SJSA1 (cell line): ENCODE results near the gene EFNA4. TPM values are rescaled to one million over a fixed set of nuclear protein-coding genes. Genes with fewer than 3 reads are reported as not detected.

Source experiments
- DNase-seq, 2 experiments: peaks; one replicate each; pipeline ENCODE4 v3.0.0-alpha.2; 2015 to 2020; ENCODE audit warnings: low spot score in 2 of 2, low read depth in 1 of 2
- H3K27ac ChIP-seq: fragments of 250-450 bp; sonication (Bioruptor Pico); 2 replicates; pipeline ENCODE4 v1.5.1; 2020; ENCODE audit warnings: mild to moderate bottlenecking, moderate library complexity
- H3K27me3 ChIP-seq: fragments of 250-450 bp; sonication (Bioruptor Pico); replicated peaks from 2 replicates; pipeline ENCODE4 v1.5.1; 2020; ENCODE audit warnings: mild to moderate bottlenecking, moderate library complexity
- H3K36me3 ChIP-seq: fragments of 250-450 bp; sonication (Bioruptor Pico); 2 replicates; pipeline ENCODE4 v1.5.1; 2020; ENCODE audit warnings: mild to moderate bottlenecking
- H3K4me1 ChIP-seq: fragments of 250-450 bp; sonication (Bioruptor Pico); replicated peaks from 2 replicates; pipeline ENCODE4 v1.6.1; 2021; ENCODE audit warnings: mild to moderate bottlenecking
- H3K4me3 ChIP-seq: fragments of 250-450 bp; sonication (Bioruptor Pico); 2 replicates; pipeline ENCODE4 v1.5.1; 2020; ENCODE audit warnings: mild to moderate bottlenecking
- H3K9me3 ChIP-seq: fragments of 250-450 bp; sonication (Bioruptor Pico); replicated peaks from 2 replicates; pipeline ENCODE4 v1.5.1; 2020; ENCODE audit warnings: mild to moderate bottlenecking
- total RNA-seq: library from RNA; depleted of rRNA; stranded (reverse); fragments of >200 nt; shearing (Covaris generic); gene quantifications from 2 replicates; pipeline ENCODE4 v1.2.3, GENCODE V29; 2014

Gene EFNA4
- total RNA-seq, 1 experiment from 2014 or later: 4.7 TPM

DNA sequence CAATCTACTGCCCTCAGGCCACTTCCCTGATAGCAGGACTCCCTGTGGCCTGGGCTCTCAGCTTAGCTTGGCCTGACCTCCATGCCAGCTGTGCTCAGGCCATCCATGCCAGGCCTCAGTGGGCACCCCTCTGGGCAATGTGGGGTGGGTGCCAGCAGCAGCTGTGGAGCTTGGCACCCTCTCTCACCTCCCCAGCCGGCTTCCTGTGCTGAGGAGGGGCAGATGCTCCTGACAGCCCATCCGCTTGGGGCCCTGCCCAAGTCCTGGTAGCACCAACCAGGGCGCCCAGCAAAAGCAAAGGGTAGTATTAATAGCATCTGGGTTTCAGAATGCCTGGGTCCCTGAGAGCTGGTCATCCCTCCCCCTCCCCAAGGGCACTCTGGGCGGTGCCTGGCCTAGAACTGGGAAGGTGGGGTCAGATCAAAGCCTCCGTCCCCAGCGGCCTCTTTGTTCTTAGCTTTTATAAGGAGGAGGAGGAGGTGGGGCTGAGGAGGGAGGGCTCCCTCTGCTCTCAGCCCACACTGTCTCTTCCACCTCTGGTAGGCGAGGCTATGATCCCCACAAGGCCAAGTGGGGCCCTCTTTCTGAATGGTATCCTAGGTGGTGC is 6.1 kb downstream of the EFNA4 start:
- Histone ChIP-seq H3K4me3 (no peak overlapping the region), H3K4me1 (peaks cover 10% of the 10 kb centered on the region), H3K27ac (no peak overlapping the region), H3K27me3 (peaks cover 13% of the 10 kb centered on the region), H3K9me3 (no peaks in the 10 kb centered on the region), H3K36me3 (no peaks in the 10 kb centered on the region)
- no peak for DNase-seq

DNA sequence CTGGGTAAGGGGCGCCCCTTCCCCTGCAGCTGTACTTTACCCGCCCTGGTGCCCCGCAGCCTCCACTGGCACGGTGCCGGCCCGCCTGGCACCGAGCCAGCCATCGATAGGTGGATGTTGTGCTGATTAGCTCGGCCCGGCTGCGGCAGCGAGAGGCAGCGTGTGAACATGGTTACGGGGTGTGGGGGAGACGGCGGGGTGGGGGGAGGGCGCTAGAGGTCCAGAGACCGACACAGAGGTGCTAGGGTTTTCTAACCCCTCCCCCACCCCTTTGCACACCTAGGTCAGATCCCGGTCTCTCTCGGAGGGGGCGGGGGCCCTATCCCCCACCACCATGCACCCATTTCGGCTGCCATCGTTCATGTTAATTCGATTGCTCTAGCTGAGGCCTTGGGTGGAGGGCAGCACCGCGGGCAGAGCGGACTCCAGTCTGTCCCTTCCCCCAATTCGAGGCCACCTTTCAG is 6.7 kb downstream of the EFNA4 start:
- Histone ChIP-seq H3K4me1 (peaks cover 10% of the 10 kb centered on the region), H3K27ac (no peak overlapping the region), H3K27me3 (peaks cover 18% of the 10 kb centered on the region), H3K36me3 (no peaks in the 10 kb centered on the region), H3K9me3 (no peaks in the 10 kb centered on the region), H3K4me3 (no peak overlapping the region)
- DNase-seq: no peak

DNA sequence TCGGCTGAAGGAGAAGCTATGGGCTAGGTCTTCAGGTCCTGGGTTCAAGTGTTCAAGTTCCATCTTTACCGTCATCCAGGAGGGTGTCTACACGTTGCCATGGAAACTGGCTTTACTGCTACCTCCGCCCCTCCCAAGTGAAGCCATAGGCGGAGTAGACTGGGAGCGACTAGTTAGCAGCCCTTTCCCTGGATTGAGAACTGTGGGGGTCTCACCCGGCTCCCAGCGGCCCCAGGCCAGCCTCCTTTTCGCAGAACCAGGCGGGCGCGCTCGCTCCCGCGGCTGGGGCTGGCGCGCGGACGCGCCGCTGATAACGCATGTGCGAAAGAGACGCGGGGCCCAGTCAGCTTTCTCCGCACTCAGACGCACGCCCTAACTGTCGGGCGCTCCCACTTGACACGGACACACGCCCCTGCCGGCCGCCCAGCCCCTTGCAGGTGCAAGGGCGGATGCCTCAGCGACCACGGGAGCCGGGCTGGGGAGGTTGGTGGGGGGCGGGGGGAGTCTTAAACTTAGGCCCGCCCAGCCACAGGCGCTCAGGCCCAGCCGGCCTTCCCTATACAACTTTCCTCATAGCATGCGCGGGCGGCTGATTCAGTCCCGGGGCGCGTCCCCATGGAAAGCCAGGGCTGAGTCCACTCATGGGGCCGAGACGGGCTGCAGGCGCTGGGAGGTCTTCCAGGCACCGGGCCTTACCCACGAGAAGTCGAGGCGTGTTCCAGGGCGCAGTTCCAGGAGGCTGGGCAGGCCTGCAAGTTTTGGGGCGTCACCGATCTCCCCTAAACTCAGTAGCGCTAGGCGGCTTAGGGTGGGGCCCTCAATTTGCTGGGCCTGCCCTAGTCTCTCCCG is 7.4 kb downstream of the EFNA4 start:
- Histone ChIP-seq H3K9me3 (no peaks in the 10 kb centered on the region), H3K4me3 (peak overlapping the region; percentile 19; the same call in 1 of the 2 replicates), H3K36me3 (no peaks in the 10 kb centered on the region), H3K4me1 (peaks cover 10% of the 10 kb centered on the region), H3K27ac (no peak overlapping the region), H3K27me3 (peaks cover 19% of the 10 kb centered on the region)
- DNase-seq: peak in 1 of 2 experiments; percentile 62

DNA sequence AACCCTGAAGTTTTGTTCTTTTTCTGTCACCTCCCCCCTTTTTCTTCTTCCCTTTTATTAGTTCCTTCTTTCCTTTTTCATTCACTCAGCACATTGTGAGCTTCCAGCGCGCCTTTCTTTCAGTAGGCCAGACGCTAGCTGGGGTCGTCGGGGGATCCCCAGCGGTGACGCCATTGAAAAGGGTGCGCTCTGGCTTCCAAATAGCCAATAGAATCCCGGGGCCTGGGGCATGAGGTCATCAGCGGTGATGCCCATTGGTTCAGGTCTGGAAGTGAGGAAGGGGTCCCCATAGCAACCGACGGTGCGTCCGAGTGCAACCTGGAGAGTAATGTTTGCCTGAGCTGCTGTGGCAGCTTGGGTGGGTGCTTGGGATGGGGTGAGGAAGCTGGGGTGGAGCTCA is 8.2 kb downstream of the EFNA4 start:
- Histone ChIP-seq H3K4me1 (peaks cover 10% of the 10 kb centered on the region), H3K9me3 (no peaks in the 10 kb centered on the region), H3K4me3 (no peak overlapping the region), H3K36me3 (no peaks in the 10 kb centered on the region), H3K27ac (no peak overlapping the region), H3K27me3 (peaks cover 19% of the 10 kb centered on the region)
- no peak for DNase-seq

DNA sequence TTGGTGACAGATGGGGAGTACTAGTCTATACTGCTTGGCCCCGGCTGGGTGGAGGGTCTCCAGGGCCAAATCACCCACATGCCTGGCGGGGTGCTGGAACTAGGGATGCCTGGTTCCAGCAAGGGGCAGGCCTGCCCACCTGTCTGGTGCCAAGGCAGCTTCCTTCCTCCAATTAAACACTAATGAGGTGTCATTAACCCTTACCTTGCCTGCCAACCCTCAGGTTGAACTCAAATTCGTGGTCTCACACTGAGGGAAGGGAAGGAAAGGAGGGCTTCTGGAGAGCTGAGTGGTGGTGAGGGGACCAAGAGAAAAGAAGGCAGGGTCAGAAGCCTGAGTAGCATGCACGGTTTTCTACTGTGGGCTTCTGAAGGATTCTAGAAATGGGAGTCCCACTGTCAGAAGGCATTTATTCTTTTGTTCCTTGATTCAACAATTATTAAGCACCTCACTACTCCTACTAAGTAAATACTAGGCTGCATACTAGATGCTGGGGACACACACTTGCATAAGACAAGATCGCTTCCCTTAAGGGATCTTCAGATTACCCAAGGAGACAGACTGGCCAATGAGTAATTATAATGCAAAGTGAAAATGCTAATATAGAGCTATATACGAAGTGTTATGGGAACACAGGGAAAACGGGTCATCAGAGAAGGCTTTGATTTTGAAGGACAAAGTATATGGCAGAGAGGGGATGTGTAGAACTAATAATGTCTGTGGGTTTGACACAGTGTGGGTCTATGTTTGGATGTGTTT is 9.2 kb downstream of the EFNA4 start:
- no peak overlapping the region for H3K27ac ChIP-seq
- H3K36me3 ChIP-seq: no peaks in the 10 kb centered on the region
- H3K4me1 ChIP-seq: peaks cover 10% of the 10 kb centered on the region

DNA sequence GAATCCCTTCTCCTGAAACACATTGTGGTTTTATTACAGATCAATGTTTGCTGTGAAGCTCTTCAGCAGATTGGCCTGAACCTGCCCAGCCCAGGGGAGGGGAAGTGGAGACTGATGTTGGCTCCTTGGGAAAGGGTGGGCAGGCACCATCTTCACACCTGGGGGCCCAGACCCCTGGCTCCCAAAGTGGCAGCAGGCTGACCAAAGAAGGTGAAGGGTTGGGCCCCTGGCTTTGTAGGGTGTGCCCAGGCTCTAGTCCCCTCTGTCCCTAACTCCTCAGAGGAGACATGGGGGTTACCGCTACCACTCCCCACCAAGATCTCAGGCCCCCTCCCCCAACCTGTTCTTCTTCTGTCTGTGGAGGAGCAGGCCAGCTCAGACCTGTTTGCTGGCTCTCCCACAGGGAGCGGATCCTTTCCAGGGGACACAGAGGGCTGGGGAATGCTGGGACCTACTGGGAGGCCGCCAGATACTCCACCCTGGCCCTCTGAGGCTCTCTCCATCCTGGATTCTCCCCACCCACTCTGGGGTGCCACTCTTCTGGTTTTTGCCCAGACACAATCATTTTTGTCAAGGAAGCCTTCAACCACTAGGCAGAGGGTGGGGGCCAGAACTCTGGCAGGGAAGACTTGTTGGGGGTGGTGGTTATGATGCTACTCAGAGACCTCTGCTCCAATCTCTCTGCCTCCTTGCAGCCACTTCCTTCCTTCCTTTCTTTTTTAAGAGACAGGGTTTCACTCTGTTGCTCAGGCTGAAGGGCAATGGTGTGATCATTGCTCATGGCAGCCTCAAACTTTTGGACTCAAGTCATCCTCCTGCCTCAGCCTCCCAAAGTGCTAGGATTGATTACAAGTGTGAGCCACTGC is 10.1 kb downstream of the EFNA4 start:
- peaks cover 13% of the 10 kb centered on the region for H3K4me1 ChIP-seq
- H3K9me3 ChIP-seq: no peaks in the 10 kb centered on the region
- no peak overlapping the region for H3K27ac ChIP-seq
- no peaks in the 10 kb centered on the region for H3K36me3 ChIP-seq
- H3K4me3 ChIP-seq: no peak overlapping the region
- peaks cover 27% of the 10 kb centered on the region for H3K27me3 ChIP-seq
- DNase-seq: no peak

More for the DNA sequence above, 9.2 kb downstream of the EFNA4 start:
- no peak for DNase-seq
- no peaks in the 10 kb centered on the region for H3K9me3 ChIP-seq
- H3K4me3 ChIP-seq: no peak overlapping the region
- peaks cover 22% of the 10 kb centered on the region for H3K27me3 ChIP-seq

DNA sequence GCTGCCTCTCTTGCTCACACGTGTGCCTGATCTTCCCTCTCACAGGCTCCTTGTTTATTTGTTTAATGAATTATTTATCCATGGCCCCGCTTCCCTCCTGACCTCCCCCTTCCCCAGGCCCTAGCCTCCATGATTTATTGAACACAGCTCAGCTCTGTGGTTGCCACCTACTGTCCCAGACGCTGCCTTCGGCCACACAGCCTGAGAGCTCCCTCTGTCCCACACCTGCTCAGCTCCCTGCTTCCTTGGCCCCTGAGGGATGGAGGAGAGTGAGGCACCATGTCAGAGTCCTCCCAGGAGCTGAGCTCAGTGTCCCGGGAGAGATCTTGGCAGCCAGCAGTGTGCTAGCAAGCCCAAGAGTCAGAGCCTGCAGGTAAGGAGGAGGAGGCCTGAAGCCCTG is 12.0 kb downstream of the EFNA4 start:
- Histone ChIP-seq H3K9me3 (no peaks in the 10 kb centered on the region), H3K27ac (no peak overlapping the region), H3K4me3 (no peak overlapping the region), H3K36me3 (no peaks in the 10 kb centered on the region), H3K4me1 (peaks cover 28% of the 10 kb centered on the region), H3K27me3 (peaks cover 46% of the 10 kb centered on the region)
- DNase-seq: no peak

DNA sequence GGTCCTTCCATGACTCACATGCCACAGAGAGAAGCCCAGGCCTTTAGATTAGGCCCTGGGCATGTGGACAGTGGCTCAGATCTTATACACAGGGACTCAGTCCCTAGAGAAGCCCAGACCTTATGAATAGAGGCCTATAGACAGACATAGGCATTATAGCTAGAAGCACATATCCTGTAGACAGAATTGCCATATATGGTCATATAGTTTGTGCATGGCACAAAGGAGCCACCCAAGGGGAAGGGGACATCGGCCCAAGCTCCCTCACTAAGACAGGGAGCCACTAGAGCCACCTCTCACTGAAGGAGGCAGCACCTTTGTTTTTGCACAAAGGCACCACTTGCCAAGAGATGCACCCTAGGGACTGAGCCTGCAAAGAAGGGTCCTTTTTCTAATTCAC is 12.8 kb downstream of the EFNA4 start:
- H3K4me3 ChIP-seq: no peak overlapping the region
- H3K27ac ChIP-seq: no peak overlapping the region
- peaks cover 55% of the 10 kb centered on the region for H3K27me3 ChIP-seq
- H3K9me3 ChIP-seq: no peaks in the 10 kb centered on the region
- no peaks in the 10 kb centered on the region for H3K36me3 ChIP-seq
- DNase-seq: no peak
- peaks cover 28% of the 10 kb centered on the region for H3K4me1 ChIP-seq

DNA sequence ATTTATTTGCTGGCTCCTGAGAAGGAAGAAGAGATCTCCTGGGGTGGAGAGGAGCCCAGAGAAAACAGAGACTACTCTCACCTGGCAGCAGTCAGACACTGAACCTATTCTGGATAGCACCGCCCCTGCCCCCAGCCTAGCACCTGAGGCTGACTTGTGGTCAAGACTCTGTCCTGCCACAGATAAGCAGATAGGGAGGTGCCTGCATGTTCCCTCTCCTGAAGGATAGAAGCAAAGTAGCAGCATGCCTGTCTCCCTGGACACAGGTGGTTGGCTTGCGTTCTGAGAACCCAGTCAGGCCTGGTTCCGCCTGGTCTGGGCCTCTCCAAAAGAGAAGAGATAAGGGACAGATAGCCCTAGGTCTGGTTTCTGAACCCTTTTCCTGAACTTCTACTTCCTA is 13.8 kb downstream of the EFNA4 start:
- no peak overlapping the region for H3K27ac ChIP-seq
- peaks cover 35% of the 10 kb centered on the region for H3K4me1 ChIP-seq
- H3K36me3 ChIP-seq: no peaks in the 10 kb centered on the region
- H3K4me3 ChIP-seq: no peak overlapping the region
- H3K27me3 ChIP-seq: peaks cover 63% of the 10 kb centered on the region
- DNase-seq: no peak
- H3K9me3 ChIP-seq: no peaks in the 10 kb centered on the region

DNA sequence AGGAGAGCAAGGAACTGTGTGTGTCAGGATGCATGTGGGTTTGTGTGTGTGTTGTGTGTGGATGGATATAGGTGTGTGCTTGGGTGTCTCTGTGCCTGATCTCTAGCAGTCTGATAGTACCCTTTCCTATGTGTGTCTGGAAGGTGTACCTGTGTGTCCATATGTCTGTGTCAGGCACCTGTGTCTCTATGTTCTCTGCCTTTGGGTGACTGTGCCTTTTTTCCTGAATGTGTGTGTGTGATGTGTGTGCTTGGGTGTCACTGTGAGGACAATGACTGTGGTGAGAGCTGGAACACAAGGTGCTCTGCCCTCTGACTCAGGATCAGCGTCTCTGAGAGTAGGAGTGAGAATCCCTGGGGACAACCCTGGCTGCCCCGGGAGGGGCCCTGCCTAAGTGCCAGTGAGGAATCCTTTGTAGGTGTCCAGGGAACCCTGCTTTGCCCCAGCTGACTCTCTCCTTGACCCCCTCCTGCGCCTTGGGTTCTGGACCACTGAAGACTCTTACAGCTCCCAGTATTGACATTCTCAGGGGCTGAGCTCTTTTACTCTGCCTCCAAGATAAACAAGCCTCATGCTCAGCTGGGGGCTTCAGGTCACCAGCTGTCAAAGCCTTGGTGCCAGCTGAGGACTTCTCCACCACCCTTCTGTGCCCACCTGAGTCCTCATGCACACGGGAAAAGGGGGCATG is 14.4 kb downstream of the EFNA4 start:
- H3K27ac ChIP-seq: no peak overlapping the region
- H3K36me3 ChIP-seq: no peaks in the 10 kb centered on the region
- H3K27me3 ChIP-seq: peaks cover 63% of the 10 kb centered on the region
- no peak for DNase-seq
- H3K9me3 ChIP-seq: no peaks in the 10 kb centered on the region
- no peak overlapping the region for H3K4me3 ChIP-seq
- H3K4me1 ChIP-seq: peaks cover 37% of the 10 kb centered on the region

DNA sequence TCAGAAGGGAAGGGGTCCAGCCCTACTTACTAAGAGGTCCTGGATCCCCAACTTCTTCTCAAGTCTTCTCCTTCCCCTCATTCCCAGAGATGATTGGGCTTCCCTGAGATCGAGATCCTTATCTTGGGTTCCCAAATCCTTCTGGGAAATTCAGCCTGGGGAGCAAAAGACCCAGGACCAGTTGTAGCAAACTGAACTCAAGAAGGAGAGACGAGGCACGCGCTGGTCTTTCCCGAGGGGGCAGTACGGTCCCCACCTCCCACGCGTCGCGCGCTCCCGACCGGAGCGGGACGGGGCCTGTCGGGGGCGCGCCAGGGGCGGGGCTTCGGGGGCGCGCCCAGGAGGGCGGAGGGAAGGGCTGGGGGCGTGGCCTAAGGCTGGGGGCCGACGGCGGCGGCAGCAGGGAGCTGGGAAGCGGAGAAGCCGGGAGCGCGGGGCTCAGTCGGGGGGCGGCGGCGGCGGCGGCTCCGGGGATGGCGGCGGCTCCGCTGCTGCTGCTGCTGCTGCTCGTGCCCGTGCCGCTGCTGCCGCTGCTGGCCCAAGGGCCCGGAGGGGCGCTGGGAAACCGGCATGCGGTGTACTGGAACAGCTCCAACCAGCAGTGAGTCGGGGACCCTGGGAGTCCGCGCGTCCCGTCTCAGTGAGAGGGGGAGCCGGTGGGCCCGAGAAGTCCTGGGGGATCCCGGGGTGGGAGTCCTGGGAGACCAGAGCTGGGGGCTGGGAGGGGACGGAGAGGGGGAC is 15.1 kb downstream of the EFNA4 start, which contains the start of gene EFNA3:
TSS of gene EFNA3 (plus strand) at position 369 of the 741 bp plus-strand sequence. CDS start at position 474, 105 bp downstream.
- DNase-seq: peak in 1 of 2 experiments; percentile 69
- Histone ChIP-seq H3K4me1 (peaks cover 37% of the 10 kb centered on the region), H3K4me3 (peak within 1 kb of the TSS; percentile 29), H3K27ac (no peak within 1 kb of the TSS), H3K9me3 (no peaks in the 10 kb centered on the region), H3K36me3 (no peaks in the 10 kb centered on the region), H3K27me3 (peaks cover 68% of the 10 kb centered on the region)

DNA sequence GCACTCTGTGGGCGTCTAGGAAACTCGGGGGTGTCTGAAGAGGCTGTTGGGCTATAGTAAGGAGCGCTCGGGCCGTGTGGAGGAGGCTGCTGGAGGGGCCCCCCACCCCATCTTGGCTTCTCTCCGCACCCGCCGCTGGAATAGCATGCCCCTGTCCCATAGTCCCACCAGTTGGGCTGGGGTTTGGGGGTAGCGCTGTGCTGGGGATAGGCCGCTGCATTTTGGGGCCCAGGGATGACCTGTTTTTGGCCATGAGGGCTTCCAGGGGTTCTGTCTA is 15.6 kb downstream of the EFNA4 start:
- Histone ChIP-seq H3K27me3 (peaks cover 72% of the 10 kb centered on the region), H3K4me3 (no peak overlapping the region)
- no peak for DNase-seq

More for the DNA sequence above, 15.6 kb downstream of the EFNA4 start:
- H3K4me1 ChIP-seq: peaks cover 37% of the 10 kb centered on the region
- no peaks in the 10 kb centered on the region for H3K9me3 ChIP-seq
- H3K27ac ChIP-seq: no peak overlapping the region
- H3K36me3 ChIP-seq: no peaks in the 10 kb centered on the region
